ENCODE measurements around the gene SEPTIN1. TPM values are rescaled to one million over a fixed set of nuclear protein-coding genes. Genes with fewer than 3 reads are reported as not detected.

Gene SEPTIN1
- total and polyA plus RNA-seq, 2 of the 13 experiments (the other 11 are each of a cell fraction or from before 2014, with no cell fraction given), result 0.18 to 0.67 TPM

DNA sequence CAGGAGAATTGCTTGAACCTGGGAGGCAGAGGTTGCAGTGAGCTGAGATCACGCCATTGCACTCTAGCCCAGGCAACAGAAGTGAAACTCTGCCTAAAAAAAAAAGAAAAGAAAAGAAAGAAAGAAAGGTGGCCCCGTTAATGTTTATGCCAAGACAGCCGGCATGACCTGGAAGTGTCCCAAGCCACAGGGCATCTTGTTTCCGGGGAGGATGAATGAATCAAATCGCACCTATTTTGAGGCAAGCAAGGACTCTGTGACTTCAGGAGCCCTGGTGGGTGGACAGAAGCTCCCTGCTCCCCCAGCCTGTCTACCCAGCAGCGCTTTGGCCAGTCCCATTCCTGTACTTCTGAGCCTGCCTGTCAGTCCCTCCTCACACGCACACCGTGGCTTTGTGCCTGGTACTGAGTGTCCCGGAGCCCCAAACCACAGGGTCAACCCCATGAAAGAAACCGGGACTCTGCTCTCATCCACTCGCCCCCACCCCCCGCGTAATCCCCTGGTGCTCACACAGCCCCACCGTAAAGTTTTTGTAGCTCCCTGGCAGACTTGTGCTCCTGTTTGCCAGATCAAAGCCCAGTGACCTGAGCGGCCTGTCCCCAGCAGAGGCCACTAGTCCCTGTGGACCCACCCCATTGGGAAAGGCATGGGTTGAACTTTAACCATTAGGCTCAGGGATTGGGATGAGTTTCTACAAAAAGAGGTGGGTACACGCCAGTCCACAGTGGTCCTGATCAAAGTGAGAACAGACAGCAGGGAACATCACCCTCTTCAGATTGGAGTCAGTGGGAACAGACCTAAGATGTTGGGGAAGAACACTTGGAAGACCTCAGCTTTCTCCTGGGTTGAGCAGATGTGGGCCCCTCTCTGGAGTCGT lies 46.5 kb downstream of the SEPTIN1 start (continued):
- TF ChIP-seq, protein P1, sequence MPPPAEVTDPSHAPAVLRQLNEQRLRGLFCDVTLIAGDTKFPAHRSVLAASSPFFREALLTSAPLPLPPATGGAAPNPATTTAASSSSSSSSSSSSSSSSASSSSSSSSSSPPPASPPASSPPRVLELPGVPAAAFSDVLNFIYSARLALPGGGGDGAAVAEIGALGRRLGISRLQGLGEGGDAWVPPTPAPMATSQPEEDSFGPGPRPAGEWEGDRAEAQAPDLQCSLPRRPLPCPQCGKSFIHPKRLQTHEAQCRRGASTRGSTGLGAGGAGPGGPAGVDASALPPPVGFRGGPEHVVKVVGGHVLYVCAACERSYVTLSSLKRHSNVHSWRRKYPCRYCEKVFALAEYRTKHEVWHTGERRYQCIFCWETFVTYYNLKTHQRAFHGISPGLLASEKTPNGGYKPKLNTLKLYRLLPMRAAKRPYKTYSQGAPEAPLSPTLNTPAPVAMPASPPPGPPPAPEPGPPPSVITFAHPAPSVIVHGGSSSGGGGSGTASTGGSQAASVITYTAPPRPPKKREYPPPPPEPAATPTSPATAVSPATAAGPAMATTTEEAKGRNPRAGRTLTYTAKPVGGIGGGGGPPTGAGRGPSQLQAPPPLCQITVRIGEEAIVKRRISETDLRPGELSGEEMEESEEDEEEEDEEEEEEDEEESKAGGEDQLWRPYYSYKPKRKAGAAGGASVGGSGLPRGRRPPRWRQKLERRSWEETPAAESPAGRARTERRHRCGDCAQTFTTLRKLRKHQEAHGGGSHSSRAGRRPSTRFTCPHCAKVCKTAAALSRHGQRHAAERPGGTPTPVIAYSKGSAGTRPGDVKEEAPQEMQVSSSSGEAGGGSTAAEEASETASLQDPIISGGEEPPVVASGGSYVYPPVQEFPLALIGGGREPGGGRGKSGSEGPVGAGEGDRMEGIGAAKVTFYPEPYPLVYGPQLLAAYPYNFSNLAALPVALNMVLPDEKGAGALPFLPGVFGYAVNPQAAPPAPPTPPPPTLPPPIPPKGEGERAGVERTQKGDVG (CRISPR knock-in tag; IDR thresholded peaks at IDR 0.05; ENCODE audit: borderline replicate concordance), result peak; percentile 59; the same call in 1 of the 2 replicates
- TF ChIP-seq ZNF775 (CRISPR knock-in tag; IDR thresholded peaks at IDR 0.05; ENCODE audit: borderline replicate concordance) (no peak), KMT2A (CRISPR knock-in tag; IDR thresholded peaks at IDR 0.05) (peak; percentile 46; the same call in 1 of the 2 replicates), KDM5B (CRISPR knock-in tag; IDR thresholded peaks at IDR 0.05; ENCODE audit: borderline replicate concordance) (peak; percentile 38), ZNF792 (CRISPR knock-in tag; IDR thresholded peaks at IDR 0.05) (peak; percentile 82), RNF2 (conservative IDR thresholded peaks at IDR 0.05; ENCODE audit: low read depth) (no peak)
- TF ChIP-seq, protein P2, sequence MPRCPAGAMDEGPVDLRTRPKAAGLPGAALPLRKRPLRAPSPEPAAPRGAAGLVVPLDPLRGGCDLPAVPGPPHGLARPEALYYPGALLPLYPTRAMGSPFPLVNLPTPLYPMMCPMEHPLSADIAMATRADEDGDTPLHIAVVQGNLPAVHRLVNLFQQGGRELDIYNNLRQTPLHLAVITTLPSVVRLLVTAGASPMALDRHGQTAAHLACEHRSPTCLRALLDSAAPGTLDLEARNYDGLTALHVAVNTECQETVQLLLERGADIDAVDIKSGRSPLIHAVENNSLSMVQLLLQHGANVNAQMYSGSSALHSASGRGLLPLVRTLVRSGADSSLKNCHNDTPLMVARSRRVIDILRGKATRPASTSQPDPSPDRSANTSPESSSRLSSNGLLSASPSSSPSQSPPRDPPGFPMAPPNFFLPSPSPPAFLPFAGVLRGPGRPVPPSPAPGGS (CRISPR knock-in tag; IDR thresholded peaks at IDR 0.05), result no peak
- TF ChIP-seq, protein P3, sequence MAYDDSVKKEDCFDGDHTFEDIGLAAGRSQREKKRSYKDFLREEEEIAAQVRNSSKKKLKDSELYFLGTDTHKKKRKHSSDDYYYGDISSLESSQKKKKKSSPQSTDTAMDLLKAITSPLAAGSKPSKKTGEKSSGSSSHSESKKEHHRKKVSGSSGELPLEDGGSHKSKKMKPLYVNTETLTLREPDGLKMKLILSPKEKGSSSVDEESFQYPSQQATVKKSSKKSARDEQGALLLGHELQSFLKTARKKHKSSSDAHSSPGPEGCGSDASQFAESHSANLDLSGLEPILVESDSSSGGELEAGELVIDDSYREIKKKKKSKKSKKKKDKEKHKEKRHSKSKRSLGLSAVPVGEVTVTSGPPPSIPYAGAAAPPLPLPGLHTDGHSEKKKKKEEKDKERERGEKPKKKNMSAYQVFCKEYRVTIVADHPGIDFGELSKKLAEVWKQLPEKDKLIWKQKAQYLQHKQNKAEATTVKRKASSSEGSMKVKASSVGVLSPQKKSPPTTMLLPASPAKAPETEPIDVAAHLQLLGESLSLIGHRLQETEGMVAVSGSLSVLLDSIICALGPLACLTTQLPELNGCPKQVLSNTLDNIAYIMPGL (CRISPR knock-in tag; IDR thresholded peaks at IDR 0.05; ENCODE audit: borderline replicate concordance in 1 of 2, low read depth in 1 of 2), result peak in 1 of 2 experiments; percentile 88; a peak in 2 of 4 replicates
- TF ChIP-seq, protein P4, sequence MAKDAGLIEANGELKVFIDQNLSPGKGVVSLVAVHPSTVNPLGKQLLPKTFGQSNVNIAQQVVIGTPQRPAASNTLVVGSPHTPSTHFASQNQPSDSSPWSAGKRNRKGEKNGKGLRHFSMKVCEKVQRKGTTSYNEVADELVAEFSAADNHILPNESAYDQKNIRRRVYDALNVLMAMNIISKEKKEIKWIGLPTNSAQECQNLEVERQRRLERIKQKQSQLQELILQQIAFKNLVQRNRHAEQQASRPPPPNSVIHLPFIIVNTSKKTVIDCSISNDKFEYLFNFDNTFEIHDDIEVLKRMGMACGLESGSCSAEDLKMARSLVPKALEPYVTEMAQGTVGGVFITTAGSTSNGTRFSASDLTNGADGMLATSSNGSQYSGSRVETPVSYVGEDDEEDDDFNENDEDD (CRISPR knock-in tag; IDR thresholded peaks at IDR 0.05; ENCODE audit: borderline replicate concordance), result peak; percentile 30
- TF ChIP-seq, protein P5, sequence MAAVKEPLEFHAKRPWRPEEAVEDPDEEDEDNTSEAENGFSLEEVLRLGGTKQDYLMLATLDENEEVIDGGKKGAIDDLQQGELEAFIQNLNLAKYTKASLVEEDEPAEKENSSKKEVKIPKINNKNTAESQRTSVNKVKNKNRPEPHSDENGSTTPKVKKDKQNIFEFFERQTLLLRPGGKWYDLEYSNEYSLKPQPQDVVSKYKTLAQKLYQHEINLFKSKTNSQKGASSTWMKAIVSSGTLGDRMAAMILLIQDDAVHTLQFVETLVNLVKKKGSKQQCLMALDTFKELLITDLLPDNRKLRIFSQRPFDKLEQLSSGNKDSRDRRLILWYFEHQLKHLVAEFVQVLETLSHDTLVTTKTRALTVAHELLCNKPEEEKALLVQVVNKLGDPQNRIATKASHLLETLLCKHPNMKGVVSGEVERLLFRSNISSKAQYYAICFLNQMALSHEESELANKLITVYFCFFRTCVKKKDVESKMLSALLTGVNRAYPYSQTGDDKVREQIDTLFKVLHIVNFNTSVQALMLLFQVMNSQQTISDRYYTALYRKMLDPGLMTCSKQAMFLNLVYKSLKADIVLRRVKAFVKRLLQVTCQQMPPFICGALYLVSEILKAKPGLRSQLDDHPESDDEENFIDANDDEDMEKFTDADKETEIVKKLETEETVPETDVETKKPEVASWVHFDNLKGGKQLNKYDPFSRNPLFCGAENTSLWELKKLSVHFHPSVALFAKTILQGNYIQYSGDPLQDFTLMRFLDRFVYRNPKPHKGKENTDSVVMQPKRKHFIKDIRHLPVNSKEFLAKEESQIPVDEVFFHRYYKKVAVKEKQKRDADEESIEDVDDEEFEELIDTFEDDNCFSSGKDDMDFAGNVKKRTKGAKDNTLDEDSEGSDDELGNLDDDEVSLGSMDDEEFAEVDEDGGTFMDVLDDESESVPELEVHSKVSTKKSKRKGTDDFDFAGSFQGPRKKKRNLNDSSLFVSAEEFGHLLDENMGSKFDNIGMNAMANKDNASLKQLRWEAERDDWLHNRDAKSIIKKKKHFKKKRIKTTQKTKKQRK (IDR thresholded peaks at IDR 0.05; ENCODE audit: low read length), result no peak
- TF ChIP-seq, protein P6, sequence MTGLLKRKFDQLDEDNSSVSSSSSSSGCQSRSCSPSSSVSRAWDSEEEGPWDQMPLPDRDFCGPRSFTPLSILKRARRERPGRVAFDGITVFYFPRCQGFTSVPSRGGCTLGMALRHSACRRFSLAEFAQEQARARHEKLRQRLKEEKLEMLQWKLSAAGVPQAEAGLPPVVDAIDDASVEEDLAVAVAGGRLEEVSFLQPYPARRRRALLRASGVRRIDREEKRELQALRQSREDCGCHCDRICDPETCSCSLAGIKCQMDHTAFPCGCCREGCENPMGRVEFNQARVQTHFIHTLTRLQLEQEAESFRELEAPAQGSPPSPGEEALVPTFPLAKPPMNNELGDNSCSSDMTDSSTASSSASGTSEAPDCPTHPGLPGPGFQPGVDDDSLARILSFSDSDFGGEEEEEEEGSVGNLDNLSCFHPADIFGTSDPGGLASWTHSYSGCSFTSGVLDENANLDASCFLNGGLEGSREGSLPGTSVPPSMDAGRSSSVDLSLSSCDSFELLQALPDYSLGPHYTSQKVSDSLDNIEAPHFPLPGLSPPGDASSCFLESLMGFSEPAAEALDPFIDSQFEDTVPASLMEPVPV (CRISPR knock-in tag; IDR thresholded peaks at IDR 0.05), result no peak; the same call in none of the 2 replicates
